ENCODE results near the gene ACO2.

ACO2 gene

GRCh38 chr22:41491374-41492100 lies 22.6 kb downstream of the ACO2 start:
- no peak for DNase-seq

- no peak for DNase-seq
Measured at GRCh38 chr22:41498303-41498835, 29.5 kb downstream of the ACO2 start.

GRCh38 chr22:41499624-41500280 lies 30.8 kb downstream of the ACO2 start:
- DNase-seq: no peak

GRCh38 chr22:41500303-41500702 lies 31.4 kb downstream of the ACO2 start:
- DNase-seq: no peak

- DNase-seq: no peak
Measured at GRCh38 chr22:41501209-41501608, 32.3 kb downstream of the ACO2 start.

GRCh38 chr22:41504397-41504796 lies 35.5 kb downstream of the ACO2 start:
- peak; percentile 50 for DNase-seq

GRCh38 chr22:41504816-41505215 lies 35.9 kb downstream of the ACO2 start:
- no peak for DNase-seq

- DNase-seq: no peak
Measured at GRCh38 chr22:41505511-41506220, 36.7 kb downstream of the ACO2 start.

GRCh38 chr22:41507330-41508063 lies 38.6 kb downstream of the ACO2 start:
- no peak for DNase-seq

- no peak for DNase-seq
Measured at GRCh38 chr22:41508770-41509170, 39.9 kb downstream of the ACO2 start.

GRCh38 chr22:41511521-41511968 lies 42.6 kb downstream of the ACO2 start:
- no peak for DNase-seq

- peak; percentile 16 for DNase-seq
Measured at GRCh38 chr22:41512421-41513194, 43.7 kb downstream of the ACO2 start.

GRCh38 chr22:41513391-41513790 lies 44.5 kb downstream of the ACO2 start:
- no peak for DNase-seq

- DNase-seq: no peak
Measured at GRCh38 chr22:41516462-41516861, 47.5 kb downstream of the ACO2 start.

GRCh38 chr22:41517172-41518047 lies 48.5 kb downstream of the ACO2 start:
- DNase-seq: peak; percentile 48

GRCh38 chr22:41518048-41518347 lies 49.1 kb downstream of the ACO2 start:
- no peak for DNase-seq

- DNase-seq: no peak
Measured at GRCh38 chr22:41521126-41521525, 52.2 kb downstream of the ACO2 start.

GRCh38 chr22:41522813-41523212 lies 53.9 kb downstream of the ACO2 start:
- DNase-seq: no peak

GRCh38 chr22:41523464-41524221 lies 54.7 kb downstream of the ACO2 start:
- no peak for DNase-seq

GRCh38 chr22:41524251-41524661 lies 55.3 kb downstream of the ACO2 start:
- DNase-seq: no peak
